Neural cell (in vitro differentiated cells): ENCODE results near the gene ASTN1. TPM values are rescaled to one million over a fixed set of nuclear protein-coding genes. Genes with fewer than 3 reads are reported as not detected.

Experiments used
- H2AFZ ChIP-seq: fragments of 200-600, 300-800 bp; sonication (generic), shearing (Covaris generic); 2 replicates; pipeline ENCODE4 v1.6.0; 2014; ENCODE audit warnings: low read depth, mild to moderate bottlenecking, antibody characterized with exemption, low read length, moderate library complexity
- H3F3A ChIP-seq: fragments of 200-600 bp; shearing (Covaris generic); 2 replicates; pipeline ENCODE4 v1.6.1; 2016; ENCODE audit warnings: mild to moderate bottlenecking, moderate library complexity, mixed read lengths, antibody characterized with exemption, low read length; ENCODE audit not compliant: insufficient read depth, poor library complexity, severe bottlenecking
- H3K27ac ChIP-seq: fragments of 200-600, 300-800 bp; sonication (generic), shearing (Covaris generic); 2 replicates; pipeline ENCODE4 v1.5.1; 2014; ENCODE audit warnings: mild to moderate bottlenecking, low read length, moderate library complexity
- H3K27me3 ChIP-seq: fragments of 300-800, 200-600 bp; sonication (generic), shearing (Covaris generic); 2 replicates; pipeline ENCODE4 v1.6.0; 2014; ENCODE audit warnings: mild to moderate bottlenecking, low read depth, low read length, moderate library complexity; ENCODE audit not compliant: insufficient read depth
- H3K36me3 ChIP-seq: fragments of 300-800, 200-600 bp; sonication (generic), shearing (Covaris generic); 2 replicates; pipeline ENCODE4 v1.5.1; 2014; ENCODE audit warnings: mild to moderate bottlenecking, antibody characterized with exemption, low read length, moderate library complexity; ENCODE audit not compliant: insufficient read depth
- H3K4me2 ChIP-seq: fragments of 300-800, 200-600 bp; sonication (generic), shearing (Covaris generic); 2 replicates; pipeline ENCODE4 v1.6.0; 2014; ENCODE audit warnings: mild to moderate bottlenecking, low read length
- H3K4me3 ChIP-seq: fragments of 300-800, 200-600 bp; sonication (generic), shearing (Covaris generic); 2 replicates; pipeline ENCODE4 v1.5.1; 2014; ENCODE audit warnings: mild to moderate bottlenecking, low read length, moderate library complexity
- H3K79me2 ChIP-seq: fragments of 200-600 bp; shearing (Covaris generic); replicated peaks from 2 replicates; pipeline ENCODE4 v1.6.0; 2014; ENCODE audit warnings: mild to moderate bottlenecking, low read length, moderate library complexity; ENCODE audit not compliant: insufficient read depth
- H3K9ac ChIP-seq: fragments of 300-800, 200-600 bp; sonication (generic), shearing (Covaris generic); 2 replicates; pipeline ENCODE4 v1.6.1; 2016; ENCODE audit warnings: mild to moderate bottlenecking, low read length, mixed read lengths
- H3K9me2 ChIP-seq: fragments of 200-600 bp; shearing (Covaris generic); 2 replicates; pipeline ENCODE4 v1.6.1; 2016; ENCODE audit warnings: mild to moderate bottlenecking, low read length, mixed read lengths; ENCODE audit not compliant: insufficient read depth
- H3K9me3 ChIP-seq: fragments of 200-600, 300-800 bp; sonication (generic), shearing (Covaris generic); 2 replicates; pipeline ENCODE4 v1.6.1; 2016; ENCODE audit warnings: mild to moderate bottlenecking, mixed run types, low read length, moderate library complexity, mixed read lengths
- H4K20me1 ChIP-seq: fragments of 200-600 bp; shearing (Covaris generic); 2 replicates; pipeline ENCODE4 v1.6.1; 2016; ENCODE audit warnings: mild to moderate bottlenecking, mixed run types; ENCODE audit not compliant: insufficient read depth
- CTCF ChIP-seq: fragments of 450-650 bp; IDR thresholded peaks from 2 replicates; pipeline ENCODE4 v1.5.1; 2014; ENCODE audit warnings: antibody characterized with exemption, mild to moderate bottlenecking, moderate library complexity; ENCODE audit not compliant: poor library complexity, severe bottlenecking
- EP300 ChIP-seq: fragments of 450-650 bp; conservative IDR thresholded peaks from 2 replicates; pipeline ENCODE4 v1.6.1; 2014; ENCODE audit warnings: antibody characterized with exemption, mild to moderate bottlenecking, moderate library complexity; ENCODE audit not compliant: poor library complexity, severe bottlenecking
- EZH2 ChIP-seq: fragments of 200-600, 300-800 bp; shearing (Covaris generic), sonication (generic); IDR thresholded peaks from 2 replicates; pipeline ENCODE4 v1.6.1; 2014; ENCODE audit warnings: antibody characterized with exemption, low read length, borderline replicate concordance, mild to moderate bottlenecking; ENCODE audit not compliant: insufficient read depth, poor library complexity, severe bottlenecking
- MXI1 ChIP-seq: fragments of 450-650 bp; conservative IDR thresholded peaks from 2 replicates; pipeline ENCODE4 v1.6.1; 2014; ENCODE audit warnings: antibody characterized with exemption, mild to moderate bottlenecking; ENCODE audit not compliant: poor library complexity, severe bottlenecking
- POLR2AphosphoS5 ChIP-seq: IDR thresholded peaks from 2 replicates; pipeline ENCODE4 v1.6.1; 2012
- RAD21 ChIP-seq: fragments of 450-650 bp; conservative IDR thresholded peaks from 2 replicates; pipeline ENCODE4 v1.6.1; 2014; ENCODE audit warnings: antibody characterized with exemption, mild to moderate bottlenecking, moderate library complexity
- REST ChIP-seq: IDR thresholded peaks from 2 replicates; pipeline ENCODE4 v1.6.1; 2012; ENCODE audit warnings: borderline replicate concordance
- SMC3 ChIP-seq: fragments of 450-650 bp; conservative IDR thresholded peaks from 2 replicates; pipeline ENCODE4 v1.6.1; 2014; ENCODE audit warnings: antibody characterized with exemption, mild to moderate bottlenecking, moderate library complexity; ENCODE audit not compliant: poor library complexity
- TAF1 ChIP-seq: IDR thresholded peaks from 2 replicates; pipeline ENCODE4 v1.6.1; 2012; ENCODE audit warnings: low read depth
- polyA plus RNA-seq: library from polyadenylated mRNA; depleted of rRNA; stranded (reverse); fragments of >200 nt; gene quantifications from 2 replicates; pipeline ENCODE4 v1.2.3, GENCODE V29; 2014

ASTN1 gene
- polyA plus RNA-seq, 1 donor from 2014 or later = 33.4 TPM

DNA sequence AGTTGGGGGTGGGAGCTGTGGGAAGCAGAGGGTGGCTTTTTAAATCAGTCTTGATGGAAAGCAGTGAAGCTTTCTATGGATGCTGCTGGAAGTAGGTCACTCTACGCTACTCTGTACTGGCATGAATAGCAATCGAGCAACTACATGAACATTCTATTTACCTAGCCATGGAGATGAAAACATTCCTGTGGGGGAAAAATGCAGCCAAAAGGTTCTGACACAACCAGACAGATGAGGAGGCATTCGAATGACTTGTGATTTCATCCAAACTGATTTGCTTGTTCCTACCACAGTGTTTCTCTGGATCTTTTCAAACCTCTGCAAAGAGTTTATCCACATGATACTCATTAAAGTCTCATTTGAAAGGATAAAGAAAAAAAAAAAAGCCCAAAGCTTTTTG is 95.0 kb downstream of the ASTN1 start:
- Histone ChIP-seq H3F3A (no peaks in the 10 kb centered on the region), H3K27ac (no peak overlapping the region), H2AFZ (no peak overlapping the region), H3K4me3 (no peak overlapping the region), H3K4me2 (no peak overlapping the region), H4K20me1 (no peaks in the 10 kb centered on the region), H3K79me2 (no peaks in the 10 kb centered on the region), H3K9ac (no peak overlapping the region), H3K27me3 (no peaks in the 10 kb centered on the region), H3K9me2 (no peaks in the 10 kb centered on the region), H3K9me3 (no peaks in the 10 kb centered on the region), H3K36me3 (no peaks in the 10 kb centered on the region)
- no peak for TF ChIP-seq EZH2
- no peak for TF ChIP-seq MXI1
- TF ChIP-seq EP300 = no peak
- TF ChIP-seq TAF1 = no peak
- no peak for TF ChIP-seq REST
- TF ChIP-seq RAD21 = no peak
- TF ChIP-seq SMC3 = no peak
- no peak for TF ChIP-seq POLR2AphosphoS5
- no peak for TF ChIP-seq CTCF

GRCh38 chr1:177067752-177068410 is 96.6 kb downstream of the ASTN1 start:
- Histone ChIP-seq H3K9ac (no peak overlapping the region), H3K27me3 (no peaks in the 10 kb centered on the region), H4K20me1 (no peaks in the 10 kb centered on the region), H3K4me3 (no peak overlapping the region), H3K4me2 (no peak overlapping the region), H3K79me2 (no peaks in the 10 kb centered on the region), H3K36me3 (no peaks in the 10 kb centered on the region), H3K9me3 (no peaks in the 10 kb centered on the region), H3K9me2 (no peaks in the 10 kb centered on the region), H3F3A (no peaks in the 10 kb centered on the region), H3K27ac (no peak overlapping the region), H2AFZ (no peak overlapping the region)
- TF ChIP-seq TAF1 (no peak), EP300 (no peak), REST (no peak), POLR2AphosphoS5 (no peak)
